Activated CD8-positive, alpha-beta memory T cell treated with anti-CD3 and anti-CD28 coated beads, Interleukin-2, amount 50 U/mL, for 48 hours (primary cell): ENCODE results near the gene TCEAL7.
A peak's percentile ranks its signal among the peaks of the same experiment; 100 is the strongest.

Source experiments
- DNase-seq: peaks from one replicate; pipeline ENCODE4 v3.0.0-alpha.2; 2020

TCEAL7 gene

DNA sequence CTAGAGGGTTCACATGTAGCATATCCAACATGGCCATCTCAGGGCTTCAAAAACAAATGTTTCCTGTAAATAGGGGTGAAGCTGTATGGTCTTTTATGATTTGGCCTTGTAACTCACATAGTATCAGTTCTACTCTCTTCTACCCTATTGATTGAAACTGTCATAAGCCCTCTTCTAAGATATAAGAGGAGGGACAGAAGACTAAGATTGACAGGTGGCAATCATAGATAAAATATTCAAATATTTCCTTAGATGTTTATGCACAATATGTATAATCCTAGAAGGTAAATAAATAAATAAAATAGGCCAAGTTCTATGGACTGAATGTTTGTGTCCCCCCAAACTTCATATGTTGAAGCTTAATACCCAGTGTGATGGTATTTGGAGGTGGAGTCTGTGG, 39.4 kb downstream of the TCEAL7 start:
- no peak for DNase-seq

DNA sequence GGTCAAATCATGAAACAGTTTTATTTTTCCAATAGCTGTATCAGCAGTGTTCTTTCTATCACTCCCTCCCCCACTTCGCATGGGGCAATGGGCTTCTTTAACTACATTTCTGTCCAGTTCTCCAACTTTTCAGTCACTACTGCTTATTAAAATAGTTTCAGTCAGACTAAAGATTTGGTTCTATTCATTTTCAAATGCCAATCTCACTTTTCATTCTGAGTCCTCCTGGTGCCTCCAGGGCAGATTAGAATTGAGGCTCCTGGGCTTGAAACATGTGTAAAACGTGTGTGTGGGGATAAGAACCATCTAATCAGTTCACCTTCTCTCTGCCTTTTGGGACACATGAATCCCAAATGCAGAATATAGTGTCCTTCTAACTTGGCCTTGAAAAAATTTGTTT, 42.8 kb downstream of the TCEAL7 start:
- DNase-seq, result no peak

DNA sequence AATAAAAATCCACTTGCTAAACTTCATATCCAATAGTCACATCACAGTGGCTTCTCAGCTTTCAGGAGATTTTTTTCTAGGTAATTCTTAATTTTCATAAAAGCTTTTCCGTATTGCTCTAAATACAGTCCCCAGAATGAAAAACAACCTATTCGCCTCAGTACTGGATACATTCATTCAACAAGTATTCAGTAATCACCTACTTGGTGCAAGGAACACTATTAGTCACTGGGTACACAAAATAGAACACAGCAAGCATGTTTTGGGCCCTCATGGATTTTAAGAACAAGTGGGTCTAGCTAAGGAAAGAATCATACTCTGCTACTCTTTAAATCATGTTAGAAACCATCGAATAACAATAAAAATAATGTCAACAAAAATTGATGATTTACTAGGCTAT, 43.5 kb downstream of the TCEAL7 start:
- no peak for DNase-seq

DNA sequence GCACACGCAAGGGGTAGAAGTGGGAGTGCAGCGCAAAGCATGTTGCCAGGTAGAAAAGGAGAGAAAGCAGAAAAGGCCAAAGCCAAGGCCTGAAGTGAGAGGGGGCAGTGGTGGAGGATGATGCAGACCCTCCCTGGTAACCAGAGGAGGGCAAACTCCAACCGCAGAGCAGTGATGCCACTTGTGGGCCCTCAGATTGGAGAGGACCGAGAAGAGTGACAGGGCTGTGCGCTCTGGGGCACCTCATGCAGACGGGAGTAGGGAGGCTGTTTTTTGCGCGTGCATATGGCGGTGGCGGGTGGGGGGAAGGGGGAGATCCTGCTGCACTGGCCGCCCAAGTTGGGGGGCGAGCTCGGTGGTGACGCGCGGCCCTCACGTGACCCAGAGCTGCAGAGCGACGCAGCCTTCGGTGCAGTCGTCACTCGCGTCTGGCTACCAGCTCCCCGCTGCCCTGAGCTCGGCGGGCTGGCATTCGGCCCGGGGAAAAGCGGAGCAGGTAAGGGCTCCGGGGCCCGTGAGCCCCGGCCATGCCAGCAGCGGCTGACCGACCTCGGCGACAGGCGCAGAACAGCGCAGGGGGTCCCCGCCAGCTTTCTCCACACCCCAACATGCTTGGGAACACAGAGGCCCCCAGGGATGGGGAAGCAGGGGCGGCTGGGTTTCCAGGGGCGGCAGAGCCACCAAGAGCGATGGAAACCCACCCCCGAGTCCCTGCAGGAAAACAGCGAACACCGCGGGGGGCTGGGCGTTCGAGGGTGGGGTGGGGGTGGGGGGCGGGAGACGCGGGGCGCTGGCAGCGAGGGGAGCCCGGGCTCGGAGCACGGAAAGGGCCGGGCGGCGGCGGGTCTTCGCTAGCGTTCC, 46.3 kb downstream of the TCEAL7 start, which contains the start of gene BEX3:
Gene BEX3 (plus strand): TSS at position 421 of the 861 bp plus-strand sequence. CDS start 984 bp downstream, outside the sequence.
- peak; percentile 56 for DNase-seq

DNA sequence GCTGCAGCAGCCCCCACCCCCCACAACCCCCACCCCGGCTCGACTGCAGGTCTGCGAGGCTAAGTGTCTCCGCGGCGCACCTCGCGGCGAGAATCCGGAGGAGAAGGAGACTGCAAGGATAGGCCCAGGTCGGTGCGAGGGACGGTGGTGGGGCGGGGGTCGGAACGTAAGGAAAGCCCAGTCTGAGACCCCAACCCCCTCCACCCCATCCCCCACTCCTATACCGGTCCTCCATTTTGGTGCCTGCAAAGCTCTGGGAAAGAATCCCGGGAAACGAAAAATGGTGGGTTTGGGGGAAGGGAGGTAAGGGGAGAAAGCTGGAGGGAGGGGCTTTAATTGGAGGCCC, 46.9 kb downstream of the TCEAL7 start:
- peak; percentile 48 for DNase-seq

DNA sequence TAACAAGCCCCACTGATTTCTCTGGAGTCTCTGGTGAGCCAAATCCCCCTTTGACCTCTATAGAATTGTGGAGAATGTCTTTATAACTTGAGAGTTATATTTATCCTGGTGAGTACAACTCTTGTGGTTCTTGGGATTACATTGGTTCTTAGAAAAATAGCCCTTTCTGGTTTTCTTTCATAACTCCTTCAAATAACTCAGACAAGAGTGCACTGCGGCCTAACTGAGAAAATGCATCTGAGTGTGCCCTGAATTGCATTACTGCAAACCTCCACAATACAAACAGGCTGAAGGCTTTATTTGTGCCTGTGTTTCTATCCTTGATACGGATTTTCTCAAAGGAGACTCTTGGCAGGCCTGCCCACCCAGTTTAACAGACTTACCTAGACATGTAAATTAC, 49.0 kb downstream of the TCEAL7 start:
- no peak for DNase-seq
